Psoas muscle (tissue), 8 donors: ENCODE data around the gene CHD3. TPM values are rescaled to one million over a fixed set of nuclear protein-coding genes. Genes with fewer than 3 reads are reported as not detected.

Experiments used
- ATAC-seq, 4 donors: fragments of 200-7000 bp; cut with Tn5 transposase; one replicate each; pipeline ENCODE4 v1.9.1; 2020; ENCODE audit warnings: moderate library complexity in 3 of 4, mild to moderate bottlenecking in 2 of 4
- DNase-seq, 2 donors: peaks; one replicate each; pipeline ENCODE4 v3.0.0-alpha.2; 2020
- H3K27ac ChIP-seq: fragments of 200-600 bp; one replicate; pipeline ENCODE4 v1.8.0; 2022
- H3K27me3 ChIP-seq, 3 donors: fragments of 200-600 bp in 1 of 3; one replicate each; pipeline versions ENCODE4 v1.6.1 to v1.8.0; 2013 to 2022; ENCODE audit warnings: low read length in 2 of 3, mild to moderate bottlenecking in 2 of 3, moderate library complexity in 1 of 3; ENCODE audit not compliant: insufficient read depth in 3 of 3
- H3K36me3 ChIP-seq, 2 donors: fragments of 200-600 bp in 1 of 2; one replicate each; pipeline versions ENCODE4 v1.6.1 to v1.8.0; 2013 to 2022; ENCODE audit warnings: low read depth in 1 of 2, mild to moderate bottlenecking in 1 of 2, moderate library complexity in 1 of 2; ENCODE audit not compliant: insufficient read depth in 1 of 2
- H3K4me1 ChIP-seq: fragments of 200-600 bp; one replicate; pipeline ENCODE4 v1.8.0; 2022
- H3K4me3 ChIP-seq: fragments of 200-600 bp; one replicate; pipeline ENCODE4 v1.8.0; 2022; ENCODE audit warnings: mild to moderate bottlenecking
- H3K9me3 ChIP-seq: fragments of 200-600 bp; one replicate; pipeline ENCODE4 v1.8.0; 2022
- WGBS, 3 donors: extraction: QIAGEN DNeasy Blood & Tissue Kit; methylation state at CpG; one replicate each; pipeline versions ENCODE4 v1.1.6 to v1.1.7; 2013; 5-methylcytosine and 5-hydroxymethylcytosine counted together
- intact Hi-C, 2 donors: fragments of 100-400 bp; cut with DNase I; formaldehyde crosslinking; loops; one replicate each; pipeline versions ENCODE4 v1.11.0 to v1.14.2; 2022
- polyA plus RNA-seq, 3 donors: library from polyadenylated mRNA; stranded (reverse); fragments of 200-250 nt; gene quantifications; one replicate each; pipeline ENCODE4 v1.2.3, GENCODE V29; 2013
- total RNA-seq, 4 donors: library from RNA; stranded (reverse); fragmentation: NEBNext Ultra II Directional in 2 of 4; extraction: Animal tissue kit (Norgen Biotek cat#: 25700) in 2 of 4; gene quantifications; one replicate each; pipeline versions ENCODE4 v1.2.1 to v1.2.4, GENCODE V29; 2021 to 2023
- TF ChIP-seq, protein P1 (sequence below): fragments of 200-600 bp; IDR thresholded peaks from one replicate; pipeline ENCODE4 v1.8.0; 2022; ENCODE audit warnings: antibody characterized with exemption
- donor health status: healthy with polysubstance abuse.
- donor health status: DM: no; HTN: no; CAD: no; lungs with moderate emphysema.
- donor health status: Bipolar disorder and iron deficiency.
- donor health status: healthy.
- donor health status: DM: yes; HTN: yes; CAD: no.
- donor health status: DM: no; HTN: no; CAD: no.
- donor health status: DM: no; HTN: no; CAD: no.
- donor health status: DM: yes; HTN: yes; CAD: no.

Gene CHD3
- total and polyA plus RNA-seq, 7 donors, result 3.3 to 13.1 (median 6.9) TPM

DNA sequence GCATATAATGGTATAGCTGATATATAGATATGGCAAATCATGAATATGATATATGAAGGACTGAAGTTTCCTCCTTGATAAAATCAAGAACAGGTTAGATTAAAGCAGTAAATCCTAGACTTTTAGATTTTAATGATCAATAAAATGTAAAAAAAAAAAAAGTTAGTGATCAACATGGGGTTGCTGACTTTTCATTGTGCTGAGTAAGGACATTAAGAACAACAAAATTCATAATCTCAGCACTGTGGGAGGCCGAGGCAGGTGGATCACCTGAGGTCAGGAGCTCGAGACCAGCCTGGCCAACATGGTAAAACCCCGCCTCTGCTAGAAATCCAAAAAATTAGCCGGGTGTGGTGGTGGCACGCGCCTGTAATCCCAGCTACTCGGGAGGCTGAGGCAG lies 10.4 kb upstream of the CHD3 start:
- DNase-seq, result no peak
- TF ChIP-seq, protein P1, sequence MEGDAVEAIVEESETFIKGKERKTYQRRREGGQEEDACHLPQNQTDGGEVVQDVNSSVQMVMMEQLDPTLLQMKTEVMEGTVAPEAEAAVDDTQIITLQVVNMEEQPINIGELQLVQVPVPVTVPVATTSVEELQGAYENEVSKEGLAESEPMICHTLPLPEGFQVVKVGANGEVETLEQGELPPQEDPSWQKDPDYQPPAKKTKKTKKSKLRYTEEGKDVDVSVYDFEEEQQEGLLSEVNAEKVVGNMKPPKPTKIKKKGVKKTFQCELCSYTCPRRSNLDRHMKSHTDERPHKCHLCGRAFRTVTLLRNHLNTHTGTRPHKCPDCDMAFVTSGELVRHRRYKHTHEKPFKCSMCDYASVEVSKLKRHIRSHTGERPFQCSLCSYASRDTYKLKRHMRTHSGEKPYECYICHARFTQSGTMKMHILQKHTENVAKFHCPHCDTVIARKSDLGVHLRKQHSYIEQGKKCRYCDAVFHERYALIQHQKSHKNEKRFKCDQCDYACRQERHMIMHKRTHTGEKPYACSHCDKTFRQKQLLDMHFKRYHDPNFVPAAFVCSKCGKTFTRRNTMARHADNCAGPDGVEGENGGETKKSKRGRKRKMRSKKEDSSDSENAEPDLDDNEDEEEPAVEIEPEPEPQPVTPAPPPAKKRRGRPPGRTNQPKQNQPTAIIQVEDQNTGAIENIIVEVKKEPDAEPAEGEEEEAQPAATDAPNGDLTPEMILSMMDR, result no peak
- intact Hi-C loops, result no loop called here
- Histone ChIP-seq H3K4me3 (no peak overlapping the region), H3K27ac (no peak overlapping the region), H3K27me3 (peaks cover 0 to 34% (median 4%) of the 10 kb centered on the region in 3 donors), H3K4me1 (no peaks in the 10 kb centered on the region), H3K9me3 (no peaks in the 10 kb centered on the region), H3K36me3 (no peaks in the 10 kb centered on the region)
- 87 to 97% (median 93%) methylated on average over 7 of the region's 7 CpGs for WGBS, 3 donors
- no peak for ATAC-seq

- intact Hi-C loops, result no loop called here
- ATAC-seq (no peak), DNase-seq (no peak)
- H3K4me1 ChIP-seq, result no peaks in the 10 kb centered on the region
- no peak overlapping the region for H3K4me3 ChIP-seq
- no peaks in the 10 kb centered on the region for H3K36me3 ChIP-seq
- TF ChIP-seq, protein P1, result no peak
- H3K27ac ChIP-seq, result no peak overlapping the region
- 83 to 89% (median 83%) methylated on average over 3 of the region's 3 CpGs for WGBS, 3 donors
- peaks cover 0 to 41% (median 4%) of the 10 kb centered on the region in 3 donors for H3K27me3 ChIP-seq
- no peaks in the 10 kb centered on the region for H3K9me3 ChIP-seq
Measured at GRCh38 chr17:7880076-7880868, 8.3 kb upstream of the CHD3 start.

DNA sequence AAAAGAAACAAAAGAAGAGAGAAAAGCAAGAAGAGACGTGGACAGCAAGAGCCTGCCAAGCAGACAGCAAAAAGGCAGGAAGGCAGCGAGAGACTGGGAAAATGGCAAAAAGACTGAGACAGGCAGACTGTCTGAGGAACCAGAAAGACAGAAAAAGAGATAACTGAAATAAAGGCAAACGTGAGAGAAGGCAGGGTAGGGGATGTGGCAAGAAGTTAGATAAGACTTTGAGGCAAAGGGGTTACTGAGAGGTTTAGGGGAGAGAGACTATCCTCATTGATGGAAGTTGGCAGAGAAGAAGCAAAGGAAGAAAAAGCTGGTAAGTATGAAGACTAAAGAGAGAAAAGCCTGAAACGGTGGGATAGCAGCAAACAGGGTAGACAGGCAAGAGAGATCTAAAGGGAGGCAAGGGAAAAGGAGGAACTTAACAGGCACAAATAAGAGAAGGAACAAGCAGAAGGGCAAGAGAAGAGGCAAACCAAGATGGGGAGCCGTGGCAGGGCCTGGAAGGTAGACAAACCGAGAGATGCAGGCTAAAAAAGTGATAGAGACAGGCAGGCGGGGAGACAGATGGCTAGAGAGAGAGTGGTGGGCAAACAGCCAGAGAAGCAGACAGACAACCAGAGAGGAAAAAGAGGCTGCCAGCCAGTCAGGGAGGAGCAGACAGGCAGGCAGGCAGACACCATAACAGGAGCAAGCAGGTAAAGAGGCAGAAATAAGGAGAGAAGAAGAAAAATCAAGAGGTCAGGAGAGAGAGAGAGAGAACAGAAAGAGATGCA lies 7.1 kb upstream of the CHD3 start:
- intact Hi-C loops, result no loop called here
- H3K9me3 ChIP-seq, result no peaks in the 10 kb centered on the region
- ATAC-seq (no peak), DNase-seq (no peak)
- no peak overlapping the region for H3K27ac ChIP-seq
- TF ChIP-seq, protein P1, result no peak
- no peak overlapping the region for H3K4me3 ChIP-seq
- no peaks in the 10 kb centered on the region for H3K36me3 ChIP-seq
- 43 to 49% (median 45%) methylated on average over 7 of the region's 7 CpGs for WGBS, 3 donors
- peaks cover 11% of the 10 kb centered on the region for H3K4me1 ChIP-seq
- H3K27me3 ChIP-seq, result peaks cover 0 to 53% (median 4%) of the 10 kb centered on the region in 3 donors

GRCh38 chr17:7882068-7882467 lies 6.5 kb upstream of the CHD3 start:
- Histone ChIP-seq H3K27ac (no peak overlapping the region), H3K27me3 (peaks cover 0 to 59% (median 4%) of the 10 kb centered on the region in 3 donors), H3K36me3 (no peaks in the 10 kb centered on the region), H3K4me3 (no peak overlapping the region), H3K4me1 (peaks cover 17% of the 10 kb centered on the region), H3K9me3 (no peaks in the 10 kb centered on the region)
- TF ChIP-seq, protein P1, result no peak
- WGBS, 3 donors, result 59 to 75% (median 70%) methylated on average over 7 of the region's 7 CpGs
- DNase-seq (no peak), ATAC-seq (no peak)
- intact Hi-C loops, result no loop called here
